ENCODE measurements around the gene RAPGEF4.
"Not testable (repeated sequence)": the region's sequence is repeated elsewhere in the genome, so short reads cannot be mapped to it uniquely, and the experiment has no call there.

RAPGEF4 gene

GRCh38 chr2:173033084-173033483 is 297.4 kb downstream of the RAPGEF4 start:
- no peak for DNase-seq (ENCODE audit: low read depth, low spot score)

- no peak for DNase-seq (ENCODE audit: low read depth, low spot score)
Measured at GRCh38 chr2:173034143-173034542, 298.5 kb downstream of the RAPGEF4 start.

- DNase-seq (ENCODE audit: low read depth, low spot score): no peak
Measured at GRCh38 chr2:173037245-173038120, 301.8 kb downstream of the RAPGEF4 start.

GRCh38 chr2:173038257-173038656 is 302.6 kb downstream of the RAPGEF4 start:
- not testable (repeated sequence) for DNase-seq (ENCODE audit: low read depth, low spot score)

- DNase-seq (ENCODE audit: low read depth, low spot score): no peak
Measured at GRCh38 chr2:173040729-173041128, 305.1 kb downstream of the RAPGEF4 start.

- DNase-seq (ENCODE audit: low read depth, low spot score): peak; percentile 42
Measured at GRCh38 chr2:173043476-173043875, 307.8 kb downstream of the RAPGEF4 start.

- no peak for DNase-seq (ENCODE audit: low read depth, low spot score)
Measured at GRCh38 chr2:173043897-173044519, 308.4 kb downstream of the RAPGEF4 start.

- DNase-seq (ENCODE audit: low read depth, low spot score): no peak
Measured at GRCh38 chr2:173044686-173045085, 309.0 kb downstream of the RAPGEF4 start.

- DNase-seq (ENCODE audit: low read depth, low spot score): no peak
Measured at GRCh38 chr2:173045181-173045580, 309.5 kb downstream of the RAPGEF4 start.

GRCh38 chr2:173048522-173048896 is 312.9 kb downstream of the RAPGEF4 start:
- DNase-seq (ENCODE audit: low read depth, low spot score): no peak

- peak; percentile 89 for DNase-seq (ENCODE audit: low read depth, low spot score)
Measured at GRCh38 chr2:173048897-173049661, 313.4 kb downstream of the RAPGEF4 start.

GRCh38 chr2:173049831-173050230 is 314.2 kb downstream of the RAPGEF4 start:
- DNase-seq (ENCODE audit: low read depth, low spot score): no peak

GRCh38 chr2:173050684-173051083 is 315.0 kb downstream of the RAPGEF4 start:
- no peak for DNase-seq (ENCODE audit: low read depth, low spot score)

GRCh38 chr2:173051463-173052215 is 316.0 kb downstream of the RAPGEF4 start:
- DNase-seq (ENCODE audit: low read depth, low spot score): no peak

GRCh38 chr2:173053043-173053699 is 317.5 kb downstream of the RAPGEF4 start:
- DNase-seq (ENCODE audit: low read depth, low spot score): no peak

GRCh38 chr2:173054466-173054865 is 318.8 kb downstream of the RAPGEF4 start:
- DNase-seq (ENCODE audit: low read depth, low spot score): peak; percentile 16

- no peak for DNase-seq (ENCODE audit: low read depth, low spot score)
Measured at GRCh38 chr2:173056705-173057364, 321.2 kb downstream of the RAPGEF4 start.

GRCh38 chr2:173058097-173058496 is 322.5 kb downstream of the RAPGEF4 start:
- no peak for DNase-seq (ENCODE audit: low read depth, low spot score)

GRCh38 chr2:173058673-173059072 is 323.0 kb downstream of the RAPGEF4 start:
- DNase-seq (ENCODE audit: low read depth, low spot score): no peak

GRCh38 chr2:173059292-173059691 is 323.6 kb downstream of the RAPGEF4 start:
- DNase-seq (ENCODE audit: low read depth, low spot score): no peak
